GM06990 (cell line): ENCODE data around the gene SIM2.
A peak's percentile ranks its signal among the peaks of the same experiment; 100 is the strongest.

Experiments used
- DNase-seq: peaks from one replicate; pipeline ENCODE4 v3.0.0-alpha.2; 2011; ENCODE audit not compliant: insufficient read length; ENCODE audit errors: extremely low read depth
- H3K27me3 ChIP-seq: replicated peaks from 2 replicates; pipeline ENCODE4 v1.6.0; 2011; ENCODE audit warnings: low read length; ENCODE audit not compliant: control insufficient read depth, insufficient read depth
- H3K36me3 ChIP-seq: 2 replicates; pipeline ENCODE4 v1.5.1; 2011; ENCODE audit warnings: low read length; ENCODE audit not compliant: control insufficient read depth, insufficient read depth
- H3K4me3 ChIP-seq: replicated peaks from 2 replicates; pipeline ENCODE4 v1.5.1; 2011; ENCODE audit warnings: low read depth, mild to moderate bottlenecking, control low read depth, low read length
- TF ChIP-seq, protein P1 (sequence below): IDR thresholded peaks from 2 replicates; pipeline ENCODE4 v1.5.1; 2011; ENCODE audit warnings: low read length, control low read depth, mild to moderate bottlenecking, inconsistent platforms; ENCODE audit not compliant: insufficient read depth, poor library complexity, severe bottlenecking

The SIM2 gene

GRCh38 chr21:36744190-36744559 is 45.3 kb downstream of the SIM2 start:
- no peak for DNase-seq
- Histone ChIP-seq H3K4me3 (no peak overlapping the region), H3K36me3 (no peaks in the 10 kb centered on the region), H3K27me3 (no peaks in the 10 kb centered on the region; the same call in none of the 2 replicates)
- TF ChIP-seq, protein P1, sequence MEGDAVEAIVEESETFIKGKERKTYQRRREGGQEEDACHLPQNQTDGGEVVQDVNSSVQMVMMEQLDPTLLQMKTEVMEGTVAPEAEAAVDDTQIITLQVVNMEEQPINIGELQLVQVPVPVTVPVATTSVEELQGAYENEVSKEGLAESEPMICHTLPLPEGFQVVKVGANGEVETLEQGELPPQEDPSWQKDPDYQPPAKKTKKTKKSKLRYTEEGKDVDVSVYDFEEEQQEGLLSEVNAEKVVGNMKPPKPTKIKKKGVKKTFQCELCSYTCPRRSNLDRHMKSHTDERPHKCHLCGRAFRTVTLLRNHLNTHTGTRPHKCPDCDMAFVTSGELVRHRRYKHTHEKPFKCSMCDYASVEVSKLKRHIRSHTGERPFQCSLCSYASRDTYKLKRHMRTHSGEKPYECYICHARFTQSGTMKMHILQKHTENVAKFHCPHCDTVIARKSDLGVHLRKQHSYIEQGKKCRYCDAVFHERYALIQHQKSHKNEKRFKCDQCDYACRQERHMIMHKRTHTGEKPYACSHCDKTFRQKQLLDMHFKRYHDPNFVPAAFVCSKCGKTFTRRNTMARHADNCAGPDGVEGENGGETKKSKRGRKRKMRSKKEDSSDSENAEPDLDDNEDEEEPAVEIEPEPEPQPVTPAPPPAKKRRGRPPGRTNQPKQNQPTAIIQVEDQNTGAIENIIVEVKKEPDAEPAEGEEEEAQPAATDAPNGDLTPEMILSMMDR = no peak

DNA sequence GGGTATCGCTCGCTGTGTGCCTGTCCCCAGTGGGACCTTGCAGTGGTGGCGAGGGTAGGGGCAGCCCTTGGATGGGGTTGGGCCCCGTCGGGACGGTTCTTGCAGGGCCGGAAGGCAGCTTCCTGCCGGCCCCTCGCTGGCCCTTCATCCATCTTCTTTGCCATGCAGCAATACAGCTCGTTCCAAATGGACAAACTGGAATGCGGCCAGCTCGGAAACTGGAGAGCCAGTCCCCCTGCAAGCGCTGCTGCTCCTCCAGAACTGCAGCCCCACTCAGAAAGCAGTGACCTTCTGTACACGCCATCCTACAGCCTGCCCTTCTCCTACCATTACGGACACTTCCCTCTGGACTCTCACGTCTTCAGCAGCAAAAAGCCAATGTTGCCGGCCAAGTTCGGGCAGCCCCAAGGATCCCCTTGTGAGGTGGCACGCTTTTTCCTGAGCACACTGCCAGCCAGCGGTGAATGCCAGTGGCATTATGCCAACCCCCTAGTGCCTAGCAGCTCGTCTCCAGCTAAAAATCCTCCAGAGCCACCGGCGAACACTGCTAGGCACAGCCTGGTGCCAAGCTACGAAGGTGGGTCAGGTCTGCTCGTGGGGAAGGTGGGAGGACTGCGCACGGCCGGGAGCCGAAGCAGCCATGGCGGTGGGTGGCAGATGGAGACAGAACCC is 45.8 kb downstream of the SIM2 start:
- Histone ChIP-seq H3K27me3 (no peaks in the 10 kb centered on the region; the same call in none of the 2 replicates), H3K36me3 (no peaks in the 10 kb centered on the region), H3K4me3 (no peak overlapping the region)
- no peak for DNase-seq
- TF ChIP-seq, protein P1 = no peak

GRCh38 chr21:36745459-36745858 is 46.5 kb downstream of the SIM2 start:
- Histone ChIP-seq H3K36me3 (no peaks in the 10 kb centered on the region), H3K27me3 (no peaks in the 10 kb centered on the region; the same call in none of the 2 replicates), H3K4me3 (no peak overlapping the region)
- no peak for DNase-seq
- TF ChIP-seq, protein P1 = no peak

DNA sequence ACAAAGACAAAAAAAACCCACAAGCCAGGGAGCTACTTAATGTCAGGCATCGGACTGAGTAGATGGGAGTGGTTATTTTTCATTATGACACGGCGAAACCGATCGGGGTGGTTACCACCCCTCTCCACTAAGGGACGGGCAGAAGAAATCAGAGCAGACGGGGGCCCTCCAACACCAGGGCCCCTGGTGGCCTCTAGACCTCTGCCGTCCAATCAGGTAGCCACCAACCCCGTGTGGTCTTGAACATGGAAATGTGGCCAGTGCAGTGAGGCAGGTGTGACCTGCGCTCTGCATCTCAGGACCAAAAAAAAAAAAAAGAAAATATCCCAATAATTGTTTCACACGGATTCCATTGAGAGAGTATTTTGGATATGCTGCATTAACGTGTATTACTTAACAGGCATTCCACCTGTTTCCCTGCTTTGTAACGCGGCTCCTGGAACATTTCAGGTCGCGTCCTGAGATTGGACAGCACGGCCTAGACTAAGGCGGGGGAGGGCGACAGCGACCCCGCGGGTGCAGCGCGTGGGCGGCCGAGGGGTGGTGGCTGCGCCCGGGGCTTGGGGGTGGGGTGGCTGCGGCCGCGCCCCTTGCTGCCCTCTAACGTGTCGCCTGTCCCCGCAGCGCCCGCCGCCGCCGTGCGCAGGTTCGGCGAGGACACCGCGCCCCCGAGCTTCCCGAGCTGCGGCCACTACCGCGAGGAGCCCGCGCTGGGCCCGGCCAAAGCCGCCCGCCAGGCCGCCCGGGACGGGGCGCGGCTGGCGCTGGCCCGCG is 48.3 kb downstream of the SIM2 start:
- Histone ChIP-seq H3K27me3 (no peaks in the 10 kb centered on the region; the same call in none of the 2 replicates), H3K4me3 (peak overlapping the region; percentile 26)
- TF ChIP-seq, protein P1 = no peak

DNA sequence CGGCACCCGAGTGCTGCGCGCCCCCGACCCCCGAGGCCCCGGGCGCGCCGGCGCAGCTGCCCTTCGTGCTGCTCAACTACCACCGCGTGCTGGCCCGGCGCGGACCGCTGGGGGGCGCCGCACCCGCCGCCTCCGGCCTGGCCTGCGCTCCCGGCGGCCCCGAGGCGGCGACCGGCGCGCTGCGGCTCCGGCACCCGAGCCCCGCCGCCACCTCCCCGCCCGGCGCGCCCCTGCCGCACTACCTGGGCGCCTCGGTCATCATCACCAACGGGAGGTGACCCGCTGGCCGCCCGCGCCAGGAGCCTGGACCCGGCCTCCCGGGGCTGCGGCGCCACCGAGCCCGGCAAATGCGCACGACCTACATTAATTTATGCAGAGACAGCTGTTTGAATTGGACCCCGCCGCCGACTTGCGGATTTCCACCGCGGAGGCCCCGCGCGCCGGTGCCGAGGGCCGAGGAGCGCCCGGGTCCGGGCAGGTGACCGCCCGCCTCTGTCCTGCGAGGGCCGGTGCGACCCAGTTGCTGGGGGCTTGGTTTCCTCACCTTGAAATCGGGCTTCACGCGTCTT is 49.0 kb downstream of the SIM2 start:
- Histone ChIP-seq H3K27me3 (no peaks in the 10 kb centered on the region; the same call in none of the 2 replicates), H3K36me3 (no peaks in the 10 kb centered on the region), H3K4me3 (no peak overlapping the region)
- peak; percentile 39 for DNase-seq
- TF ChIP-seq, protein P1 = no peak

More for the DNA sequence above, 48.3 kb downstream of the SIM2 start:
- DNase-seq = no peak
- H3K36me3 ChIP-seq = no peaks in the 10 kb centered on the region
